H1 (cell line): ENCODE data around the gene HOXD10. TPM values are rescaled to one million over a fixed set of nuclear protein-coding genes. Genes with fewer than 3 reads are reported as not detected.

ENCODE experiments used
- CTCF ChIP-seq, 3 experiments: IDR thresholded peaks; 1 replicate in 2 of 3; 2 replicates in 1 of 3; pipeline versions ENCODE4 v1.5.1 to v1.6.1; 2011; ENCODE audit warnings: low read length in 3 of 3, mild to moderate bottlenecking in 3 of 3, inconsistent platforms in 2 of 3, low read depth in 1 of 3, moderate library complexity in 1 of 3; ENCODE audit not compliant: insufficient read depth in 1 of 3; ENCODE audit errors: control extremely low read depth in 1 of 3
- JUN ChIP-seq: IDR thresholded peaks from 2 replicates; pipeline ENCODE4 v1.6.1; 2011; ENCODE audit warnings: low read depth, mild to moderate bottlenecking, improper control_type of control experiment, low read length
- MAFK ChIP-seq: IDR thresholded peaks from 2 replicates; pipeline ENCODE4 v1.6.1; 2012; ENCODE audit warnings: low read depth, mild to moderate bottlenecking, improper control_type of control experiment, low read length
- POU5F1 ChIP-seq: IDR thresholded peaks from 2 replicates; pipeline ENCODE4 v1.6.1; 2011; ENCODE audit warnings: low read depth, mild to moderate bottlenecking, low read length, moderate library complexity
- RAD21 ChIP-seq, 2 experiments: IDR thresholded peaks in 1 of 2; conservative IDR thresholded peaks in 1 of 2; 2 replicates each; pipeline ENCODE4 v1.6.1; 2011; ENCODE audit warnings: low read depth in 2 of 2, low read length in 2 of 2, improper control_type of control experiment in 1 of 2, inconsistent platforms in 1 of 2, mild to moderate bottlenecking in 1 of 2, moderate library complexity in 1 of 2
- RBBP5 ChIP-seq: IDR thresholded peaks from 2 replicates; pipeline ENCODE4 v1.7.1; 2012; ENCODE audit warnings: low read depth, mild to moderate bottlenecking, inconsistent platforms, low read length, moderate library complexity, borderline replicate concordance
- RXRA ChIP-seq: IDR thresholded peaks from 2 replicates; pipeline ENCODE4 v1.6.1; 2011; ENCODE audit warnings: low read depth, mild to moderate bottlenecking, low read length, moderate library complexity; ENCODE audit not compliant: insufficient read depth
- SAP30 ChIP-seq: fragments of 300-600 bp; sonication (generic); IDR thresholded peaks from 2 replicates; pipeline ENCODE4 v1.7.1; 2012; ENCODE audit warnings: low read length, moderate library complexity, mild to moderate bottlenecking, inconsistent platforms; ENCODE audit not compliant: insufficient read depth, insufficient replicate concordance
- SIRT6 ChIP-seq: IDR thresholded peaks from one replicate; pipeline ENCODE4 v1.7.1; 2012; ENCODE audit warnings: low read length, inconsistent platforms
- TAF7 ChIP-seq: optimal IDR thresholded peaks from 2 replicates; pipeline ENCODE3; 2011; ENCODE audit warnings: low read depth, mild to moderate bottlenecking, inconsistent platforms, low read length, moderate library complexity, borderline replicate concordance
- TCF12 ChIP-seq: IDR thresholded peaks from 2 replicates; pipeline ENCODE4 v1.6.1; 2011; ENCODE audit warnings: low read depth, mild to moderate bottlenecking, low read length
- ZNF274 ChIP-seq: IDR thresholded peaks from 2 replicates; pipeline ENCODE4 v1.7.0; 2012; ENCODE audit warnings: low read length, borderline replicate concordance; ENCODE audit errors: extremely low read depth
- polyA plus RNA-seq, 7 experiments: library from polyadenylated mRNA; depleted of rRNA in 3 of 7; stranded (reverse) in 5 of 7; unstranded in 2 of 7; fragments of >200 nt in 5 of 7; fragments of 200-250 nt in 2 of 7; gene quantifications; 1 replicate in 5 of 7; 2 replicates in 1 of 7; 4 replicates in 1 of 7; pipeline versions ENCODE4 v1.2.1 to v1.2.3, GENCODE V29; 2011 to 2013; ENCODE audit warnings: missing spikeins in 2 of 7, mixed read lengths in 2 of 7
- total RNA-seq: library from RNA; stranded (reverse); fragmentation: NEBNext Ultra II Directional; extraction: Animal tissue kit (Norgen Biotek cat#: 25700); gene quantifications from 2 replicates; pipeline ENCODE4 v1.2.1, GENCODE V29; 2021

HOXD10 gene
- total and polyA plus RNA-seq, 2 of the 8 experiments (the other 6 are each of a cell fraction or from before 2014, with no cell fraction given), result not detected

GRCh38 chr2:176118601-176119339 is 2.2 kb downstream of the HOXD10 start (continued):
- TF ChIP-seq POU5F1 (no peak), SIRT6 (no peak), SAP30 (no peak), JUN (no peak), RXRA (no peak), TAF7 (no peak), TCF12 (0 out of 2 replicates have a peak, but pooled peaks have one; percentile 9), RAD21 (IDR thresholded peaks at IDR 0.05 in 1 of 2, conservative IDR thresholded peaks at IDR 0.05 in 1 of 2; ENCODE audit: low read depth in 2 of 2, low read length in 2 of 2) (peak; percentile 15 to 37; a peak in 3 of 4 replicates), RBBP5 (no peak), ZNF274 (no peak), CTCF (IDR thresholded peaks at IDR 0.05; ENCODE audit: control extremely low read depth in 1 of 3, insufficient read depth in 1 of 3, low read depth in 1 of 3, low read length in 3 of 3) (peak; percentile 56 to 67 (median 64)), MAFK (no peak)
